Right lobe of liver (tissue), 6 donors: Measurements from ENCODE around the gene ARFGAP3. TPM values are rescaled to one million over a fixed set of nuclear protein-coding genes. Genes with fewer than 3 reads are reported as not detected.

Experiments
- ATAC-seq, 4 donors: fragments of 200-7000 bp; cut with Tn5 transposase; one replicate each; pipeline ENCODE4 v1.9.1; 2020; ENCODE audit warnings: mild to moderate bottlenecking in 4 of 4, moderate library complexity in 4 of 4
- DNase-seq, 3 donors: peaks; one replicate each; pipeline ENCODE4 v3.0.0-alpha.2; 2020
- H3K27ac ChIP-seq, 3 donors: fragments of 200-600 bp; one replicate each; pipeline ENCODE4 v1.8.0; 2022
- H3K27me3 ChIP-seq, 2 donors: fragments of 200-600 bp; one replicate each; pipeline ENCODE4 v1.8.0; 2022
- H3K36me3 ChIP-seq, 4 donors: fragments of 200-600 bp; sonication (generic) in 1 of 4; one replicate each; pipeline versions ENCODE4 v1.5.1 to v1.8.0; 2017 to 2022; ENCODE audit warnings: control low read depth in 1 of 4
- H3K4me1 ChIP-seq, 4 donors: fragments of 200-600 bp; sonication (generic) in 1 of 4; one replicate each; pipeline versions ENCODE4 v1.5.1 to v1.8.0; 2017 to 2022; ENCODE audit warnings: control low read depth in 1 of 4
- H3K4me3 ChIP-seq, 3 donors: fragments of 200-600 bp; one replicate each; pipeline ENCODE4 v1.8.0; 2022
- H3K9me3 ChIP-seq, 4 donors: fragments of 200-600 bp; sonication (generic) in 1 of 4; one replicate each; pipeline versions ENCODE4 v1.5.1 to v1.8.0; 2017 to 2022; ENCODE audit warnings: control low read depth in 1 of 4
- POLR2A ChIP-seq: fragments of 450-650 bp; IDR thresholded peaks from one replicate; pipeline ENCODE4 v1.6.1; 2017; ENCODE audit warnings: antibody characterized with exemption, mild to moderate bottlenecking
- WGBS: methylation state at CpG from one replicate; pipeline ENCODE4 v1.1.6; 2018; ENCODE audit warnings: low coverage, low lambda C conversion rate; ENCODE audit not compliant: insufficient coverage; ENCODE audit errors: missing lambda C conversion rate; 5-methylcytosine and 5-hydroxymethylcytosine counted together
- intact Hi-C, 2 donors: fragments of 100-400 bp; cut with DNase I; formaldehyde crosslinking; loops; one replicate each; pipeline versions ENCODE4 v1.11.2 to v1.14.1; 2022
- total RNA-seq, 6 experiments: library from RNA; depleted of rRNA in 2 of 6; stranded (reverse); fragments of >200 nt in 2 of 6; fragmentation: NEBNext Ultra II Directional in 3 of 6; extraction: Animal tissue kit (Norgen Biotek cat#: 25700) in 3 of 6; gene quantifications; one replicate each; pipeline versions ENCODE4 v1.1.0 to v1.2.4, GENCODE V29; 2016 to 2023
- TF ChIP-seq, protein P1 (sequence below), 4 donors: fragments of 200-600 bp in 3 of 4; fragments of 450-650 bp in 1 of 4; IDR thresholded peaks; one replicate each; pipeline versions ENCODE4 v1.5.1 to v1.8.0; 2016 to 2022; ENCODE audit warnings: antibody characterized with exemption in 4 of 4, mild to moderate bottlenecking in 2 of 4
- donor health status: DM: no; HTN: yes; CAD: no.
- donor health status: DM: no; HTN: no; CAD: no.
- donor health status: DM: no; HTN: no; CAD: no.
- donor health status: DM: no; HTN: yes; CAD: no.
- donor health status: DM: no; HTN: yes; CAD: no.

The ARFGAP3 gene
- total RNA-seq, 6 experiments from 2014 or later: 19.8 to 48.4 (median 30.4) TPM

- intact Hi-C loops: loop anchor here in 1 of 2 donors (10.0 kb wide), 1 partner anchor 169 kb away; no protein-coding TSS in a partner anchor
- TF ChIP-seq, protein P1, sequence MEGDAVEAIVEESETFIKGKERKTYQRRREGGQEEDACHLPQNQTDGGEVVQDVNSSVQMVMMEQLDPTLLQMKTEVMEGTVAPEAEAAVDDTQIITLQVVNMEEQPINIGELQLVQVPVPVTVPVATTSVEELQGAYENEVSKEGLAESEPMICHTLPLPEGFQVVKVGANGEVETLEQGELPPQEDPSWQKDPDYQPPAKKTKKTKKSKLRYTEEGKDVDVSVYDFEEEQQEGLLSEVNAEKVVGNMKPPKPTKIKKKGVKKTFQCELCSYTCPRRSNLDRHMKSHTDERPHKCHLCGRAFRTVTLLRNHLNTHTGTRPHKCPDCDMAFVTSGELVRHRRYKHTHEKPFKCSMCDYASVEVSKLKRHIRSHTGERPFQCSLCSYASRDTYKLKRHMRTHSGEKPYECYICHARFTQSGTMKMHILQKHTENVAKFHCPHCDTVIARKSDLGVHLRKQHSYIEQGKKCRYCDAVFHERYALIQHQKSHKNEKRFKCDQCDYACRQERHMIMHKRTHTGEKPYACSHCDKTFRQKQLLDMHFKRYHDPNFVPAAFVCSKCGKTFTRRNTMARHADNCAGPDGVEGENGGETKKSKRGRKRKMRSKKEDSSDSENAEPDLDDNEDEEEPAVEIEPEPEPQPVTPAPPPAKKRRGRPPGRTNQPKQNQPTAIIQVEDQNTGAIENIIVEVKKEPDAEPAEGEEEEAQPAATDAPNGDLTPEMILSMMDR (IDR thresholded peaks at IDR 0.05): no peak
- TF ChIP-seq POLR2A: no peak
- Histone ChIP-seq H3K4me3 (no peak overlapping the region), H3K4me1 (peaks cover 0 to 13% (median 6%) of the 10 kb centered on the region in 4 donors), H3K27me3 (no peaks in the 10 kb centered on the region), H3K36me3 (peaks cover 0 to 9% (median 0%) of the 10 kb centered on the region in 4 donors), H3K27ac (no peak overlapping the region), H3K9me3 (no peaks in the 10 kb centered on the region)
- WGBS: 77% methylated on average over 6 of the region's 7 CpGs
- ATAC-seq (no peak), DNase-seq (no peak)
Measured at GRCh38 chr22:42866100-42866499, 9.0 kb upstream of the ARFGAP3 start.

- intact Hi-C loops: loop anchor here in 1 of 2 donors (10.0 kb wide), 1 partner anchor 169 kb away; no protein-coding TSS in a partner anchor
Measured at GRCh38 chr22:42865536-42865935, 8.5 kb upstream of the ARFGAP3 start.

DNA sequence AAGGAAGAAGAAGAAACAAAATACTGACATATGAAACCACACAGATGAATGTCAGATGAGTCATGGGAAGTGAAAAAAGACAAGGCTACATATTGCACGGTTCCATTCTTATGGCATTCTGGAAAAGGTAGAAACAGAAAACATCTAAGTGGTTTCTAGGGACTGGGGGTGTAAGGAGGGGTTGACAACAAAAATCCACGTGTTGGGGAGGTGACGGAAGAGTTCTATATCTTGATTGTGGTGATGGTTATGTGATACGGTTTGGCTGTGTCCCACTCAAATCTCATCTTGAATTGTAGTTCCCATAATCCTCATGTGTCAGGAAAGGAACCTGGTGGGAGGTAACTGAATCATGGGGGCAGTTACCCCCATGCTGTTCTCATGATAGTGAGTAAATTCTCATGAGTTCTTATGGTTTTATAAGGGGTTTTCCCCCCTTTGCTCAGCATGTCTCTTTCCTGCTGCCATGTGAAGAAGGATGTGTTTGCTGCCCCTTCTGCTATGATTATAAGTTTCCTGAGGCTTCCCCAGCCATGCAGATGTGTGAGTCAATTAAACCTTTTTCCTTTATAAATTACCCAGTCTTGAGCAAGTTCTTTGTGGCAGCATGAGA is 6.4 kb upstream of the ARFGAP3 start:
- DNase-seq (no peak), ATAC-seq (no peak)
- peaks cover 0 to 3% (median under 1%) of the 10 kb centered on the region in 4 donors for H3K4me1 ChIP-seq
- TF ChIP-seq POLR2A: no peak
- TF ChIP-seq, protein P1 (IDR thresholded peaks at IDR 0.05): no peak
- H3K27ac ChIP-seq: no peak overlapping the region
- H3K36me3 ChIP-seq: no peaks in the 10 kb centered on the region
- no peaks in the 10 kb centered on the region for H3K9me3 ChIP-seq
- intact Hi-C loops: loop anchor here in 1 of 2 donors (10.0 kb wide), 1 partner anchor 171 kb away; no protein-coding TSS in a partner anchor
- H3K27me3 ChIP-seq: no peaks in the 10 kb centered on the region
- H3K4me3 ChIP-seq: no peak overlapping the region
- WGBS: 73% methylated on average over 4 of the region's 4 CpGs

More at GRCh38 chr22:42865536-42865935, 8.5 kb upstream of the ARFGAP3 start:
- peaks cover 0 to 4% (median 0%) of the 10 kb centered on the region in 4 donors for H3K36me3 ChIP-seq
- H3K4me3 ChIP-seq: no peak overlapping the region
- no peak for TF ChIP-seq POLR2A
- TF ChIP-seq, protein P1 (IDR thresholded peaks at IDR 0.05): no peak
- no peaks in the 10 kb centered on the region for H3K27me3 ChIP-seq
- no peaks in the 10 kb centered on the region for H3K9me3 ChIP-seq
- peaks cover 0 to 13% (median 6%) of the 10 kb centered on the region in 4 donors for H3K4me1 ChIP-seq
- WGBS: 82% methylated on average over 4 of the region's 8 CpGs
- no peak overlapping the region for H3K27ac ChIP-seq
- DNase-seq (no peak), ATAC-seq (no peak)

GRCh38 chr22:42862045-42862734 is 5.1 kb upstream of the ARFGAP3 start:
- H3K27ac ChIP-seq: no peak overlapping the region
- no peaks in the 10 kb centered on the region for H3K9me3 ChIP-seq
- peaks cover 0 to 9% (median 3%) of the 10 kb centered on the region in 4 donors for H3K4me1 ChIP-seq
- H3K4me3 ChIP-seq: no peak overlapping the region
- intact Hi-C loops: loop anchor here in 1 of 2 donors (10.0 kb wide), 1 partner anchor 173 kb away; no protein-coding TSS in a partner anchor
- no peaks in the 10 kb centered on the region for H3K27me3 ChIP-seq
- DNase-seq (no peak), ATAC-seq (peak in 1 of 4 donors; percentile 11)
- no peaks in the 10 kb centered on the region for H3K36me3 ChIP-seq
- 74% methylated on average over 7 of the region's 7 CpGs for WGBS
- TF ChIP-seq, protein P1 (IDR thresholded peaks at IDR 0.05): no peak
- TF ChIP-seq POLR2A: no peak
